Peyer's patch (tissue), 4 donors: ENCODE measurements around the gene AKAP12. TPM values are rescaled to one million over a fixed set of nuclear protein-coding genes. Genes with fewer than 3 reads are reported as not detected.

Source experiments
- DNase-seq, 3 donors: peaks; one replicate each; pipeline ENCODE4 v3.0.0-alpha.2; 2017 to 2019
- H3K27ac ChIP-seq, 4 donors: fragments of 200-600 bp; sonication (generic); one replicate each; pipeline ENCODE4 v1.5.1; 2016 to 2019
- H3K27me3 ChIP-seq, 2 donors: fragments of 200-600 bp; sonication (generic); one replicate each; pipeline ENCODE4 v1.5.1; 2019
- H3K36me3 ChIP-seq, 3 donors: fragments of 200-600 bp; sonication (generic); one replicate each; pipeline ENCODE4 v1.5.1; 2016 to 2019
- H3K4me1 ChIP-seq, 4 donors: fragments of 200-600 bp; sonication (generic); one replicate each; pipeline ENCODE4 v1.5.1; 2016 to 2019
- H3K4me3 ChIP-seq, 4 donors: fragments of 200-600 bp; sonication (generic); 1 replicate in 3 of 4; 2 replicates in 1 of 4; pipeline ENCODE4 v1.5.1; 2016 to 2019; ENCODE audit warnings: mild to moderate bottlenecking in 1 of 4
- H3K9me3 ChIP-seq, 4 donors: fragments of 200-600 bp; sonication (generic); one replicate each; pipeline ENCODE4 v1.5.1; 2016 to 2019; ENCODE audit warnings: mild to moderate bottlenecking in 1 of 4
- CTCF ChIP-seq, 6 experiments: fragments of 450-650 bp in 4 of 6; fragments of 200-600 bp in 2 of 6; sonication (generic) in 1 of 6; IDR thresholded peaks; one replicate each; pipeline ENCODE4 v1.5.1; 2017 to 2019; ENCODE audit warnings: antibody characterized with exemption in 6 of 6, mild to moderate bottlenecking in 3 of 6, moderate library complexity in 1 of 6
- POLR2A ChIP-seq, 2 donors: fragments of 450-650 bp; IDR thresholded peaks; one replicate each; pipeline ENCODE4 v1.5.1; 2017; ENCODE audit warnings: antibody characterized with exemption in 2 of 2, mild to moderate bottlenecking in 2 of 2, moderate library complexity in 2 of 2
- total RNA-seq, 4 donors: library from RNA; depleted of rRNA; stranded (reverse); fragments of >200 nt; gene quantifications; one replicate each; pipeline ENCODE4 v1.1.0, GENCODE V29; 2016

Gene AKAP12
- total RNA-seq, 4 donors from 2014 or later = 6.5 to 54.5 (median 23.8) TPM

- peaks cover 0 to 6% (median 0%) of the 10 kb centered on the region in 4 donors for H3K4me1 ChIP-seq
- no peaks in the 10 kb centered on the region for H3K9me3 ChIP-seq
- no peak overlapping the region for H3K4me3 ChIP-seq
- no peaks in the 10 kb centered on the region for H3K27me3 ChIP-seq
- TF ChIP-seq CTCF (IDR thresholded peaks at IDR 0.05) (no peak), POLR2A (IDR thresholded peaks at IDR 0.05) (no peak)
- H3K27ac ChIP-seq = peak overlapping the region in 2 of 4 donors; percentile 35 to 54
- no peak for DNase-seq
- H3K36me3 ChIP-seq = no peaks in the 10 kb centered on the region
Measured at GRCh38 chr6:151284548-151285017, 44.8 kb downstream of the AKAP12 start.

GRCh38 chr6:151285122-151285521, 45.4 kb downstream of the AKAP12 start:
- peak overlapping the region in 2 of 4 donors; percentile 35 to 54 for H3K27ac ChIP-seq
- TF ChIP-seq POLR2A (IDR thresholded peaks at IDR 0.05) = no peak
- no peak for TF ChIP-seq CTCF (IDR thresholded peaks at IDR 0.05)
- H3K9me3 ChIP-seq = no peaks in the 10 kb centered on the region
- H3K4me3 ChIP-seq = no peak overlapping the region
- no peaks in the 10 kb centered on the region for H3K27me3 ChIP-seq
- no peaks in the 10 kb centered on the region for H3K36me3 ChIP-seq
- peaks cover 0 to 6% (median 0%) of the 10 kb centered on the region in 4 donors for H3K4me1 ChIP-seq
- no peak for DNase-seq

DNA sequence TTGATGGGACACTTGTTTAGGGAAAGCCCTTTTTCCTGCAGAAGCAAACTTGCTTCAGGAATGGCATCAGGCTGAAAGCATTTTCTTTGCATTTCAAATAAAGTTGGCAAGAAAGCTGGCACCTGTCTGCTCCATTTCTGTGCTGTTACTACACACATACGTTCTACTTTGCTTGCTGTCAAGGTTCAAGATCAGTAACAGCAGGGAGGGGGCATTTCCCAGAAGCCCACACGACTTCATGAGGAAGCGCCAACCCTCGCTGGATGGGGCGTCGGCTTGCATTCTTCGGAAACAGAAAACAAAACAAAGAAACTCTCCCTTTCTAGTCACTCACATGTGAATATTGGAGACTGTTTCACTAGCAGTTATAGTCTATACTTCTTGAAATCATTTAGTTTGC, 46.4 kb downstream of the AKAP12 start:
- TF ChIP-seq POLR2A (IDR thresholded peaks at IDR 0.05) (no peak), CTCF (IDR thresholded peaks at IDR 0.05) (no peak)
- Histone ChIP-seq H3K4me3 (no peak overlapping the region), H3K4me1 (peaks cover 0 to 6% (median 0%) of the 10 kb centered on the region in 4 donors), H3K27ac (peak overlapping the region in 1 of 4 donors; percentile 54), H3K9me3 (no peaks in the 10 kb centered on the region), H3K36me3 (no peaks in the 10 kb centered on the region), H3K27me3 (no peaks in the 10 kb centered on the region)
- no peak for DNase-seq

- Histone ChIP-seq H3K27ac (no peak overlapping the region), H3K27me3 (no peaks in the 10 kb centered on the region), H3K9me3 (no peaks in the 10 kb centered on the region), H3K4me1 (peaks cover 0 to 6% (median 0%) of the 10 kb centered on the region in 4 donors), H3K36me3 (no peaks in the 10 kb centered on the region), H3K4me3 (no peak overlapping the region)
- TF ChIP-seq CTCF (IDR thresholded peaks at IDR 0.05) = no peak
- TF ChIP-seq POLR2A (IDR thresholded peaks at IDR 0.05) = no peak
- DNase-seq = no peak
Measured at GRCh38 chr6:151288712-151289398, 49.1 kb downstream of the AKAP12 start.

- TF ChIP-seq CTCF (IDR thresholded peaks at IDR 0.05) (no peak), POLR2A (IDR thresholded peaks at IDR 0.05) (no peak)
- Histone ChIP-seq H3K4me3 (no peak overlapping the region), H3K27me3 (no peaks in the 10 kb centered on the region), H3K9me3 (no peaks in the 10 kb centered on the region), H3K27ac (peak overlapping the region in 1 of 4 donors; percentile 80), H3K4me1 (peaks cover 0 to 11% (median 0%) of the 10 kb centered on the region in 4 donors), H3K36me3 (no peaks in the 10 kb centered on the region)
- DNase-seq = no peak
Measured at GRCh38 chr6:151289399-151290007, 49.7 kb downstream of the AKAP12 start.
